ENCODE results near the gene MAN1C1.

GRCh38 chr1:25593861-25594260 lies 22.7 kb upstream of the MAN1C1 start:
- TF ChIP-seq, protein P1, sequence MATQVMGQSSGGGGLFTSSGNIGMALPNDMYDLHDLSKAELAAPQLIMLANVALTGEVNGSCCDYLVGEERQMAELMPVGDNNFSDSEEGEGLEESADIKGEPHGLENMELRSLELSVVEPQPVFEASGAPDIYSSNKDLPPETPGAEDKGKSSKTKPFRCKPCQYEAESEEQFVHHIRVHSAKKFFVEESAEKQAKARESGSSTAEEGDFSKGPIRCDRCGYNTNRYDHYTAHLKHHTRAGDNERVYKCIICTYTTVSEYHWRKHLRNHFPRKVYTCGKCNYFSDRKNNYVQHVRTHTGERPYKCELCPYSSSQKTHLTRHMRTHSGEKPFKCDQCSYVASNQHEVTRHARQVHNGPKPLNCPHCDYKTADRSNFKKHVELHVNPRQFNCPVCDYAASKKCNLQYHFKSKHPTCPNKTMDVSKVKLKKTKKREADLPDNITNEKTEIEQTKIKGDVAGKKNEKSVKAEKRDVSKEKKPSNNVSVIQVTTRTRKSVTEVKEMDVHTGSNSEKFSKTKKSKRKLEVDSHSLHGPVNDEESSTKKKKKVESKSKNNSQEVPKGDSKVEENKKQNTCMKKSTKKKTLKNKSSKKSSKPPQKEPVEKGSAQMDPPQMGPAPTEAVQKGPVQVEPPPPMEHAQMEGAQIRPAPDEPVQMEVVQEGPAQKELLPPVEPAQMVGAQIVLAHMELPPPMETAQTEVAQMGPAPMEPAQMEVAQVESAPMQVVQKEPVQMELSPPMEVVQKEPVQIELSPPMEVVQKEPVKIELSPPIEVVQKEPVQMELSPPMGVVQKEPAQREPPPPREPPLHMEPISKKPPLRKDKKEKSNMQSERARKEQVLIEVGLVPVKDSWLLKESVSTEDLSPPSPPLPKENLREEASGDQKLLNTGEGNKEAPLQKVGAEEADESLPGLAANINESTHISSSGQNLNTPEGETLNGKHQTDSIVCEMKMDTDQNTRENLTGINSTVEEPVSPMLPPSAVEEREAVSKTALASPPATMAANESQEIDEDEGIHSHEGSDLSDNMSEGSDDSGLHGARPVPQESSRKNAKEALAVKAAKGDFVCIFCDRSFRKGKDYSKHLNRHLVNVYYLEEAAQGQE (IDR thresholded peaks at IDR 0.05; ENCODE audit: low read depth): no peak
- no peak for TF ChIP-seq EP300 (IDR thresholded peaks at IDR 0.05; ENCODE audit: borderline replicate concordance)
